Esophagus squamous epithelium (tissue), 5 donors: Measurements from ENCODE around the gene OTOG. TPM values are rescaled to one million over a fixed set of nuclear protein-coding genes. Genes with fewer than 3 reads are reported as not detected.

Experiments used
- DNase-seq: peaks from one replicate; lab custom pipeline; 2025; lab: John Stamatoyannopoulos, UW
- H3K27ac ChIP-seq, 4 donors: fragments of 200-600 bp; sonication (generic); one replicate each; pipeline ENCODE4 v1.5.1; 2016 to 2019; ENCODE audit warnings: mild to moderate bottlenecking in 1 of 4
- H3K27me3 ChIP-seq, 4 donors: fragments of 200-600 bp; sonication (generic); 1 replicate in 3 of 4; 2 replicates in 1 of 4; pipeline versions ENCODE4 v1.5.1 to v1.6.0; 2017 to 2021; ENCODE audit warnings: antibody characterized with exemption in 1 of 4
- H3K36me3 ChIP-seq, 3 donors: fragments of 200-600 bp; sonication (generic); one replicate each; pipeline ENCODE4 v1.5.1; 2016 to 2019
- H3K4me1 ChIP-seq, 3 donors: fragments of 200-600 bp; sonication (generic); one replicate each; pipeline ENCODE4 v1.5.1; 2017 to 2019
- H3K4me3 ChIP-seq, 4 donors: fragments of 200-600 bp; sonication (generic); 1 replicate in 3 of 4; 2 replicates in 1 of 4; pipeline ENCODE4 v1.5.1; 2016 to 2019; ENCODE audit warnings: mild to moderate bottlenecking in 2 of 4, moderate library complexity in 1 of 4
- H3K9me3 ChIP-seq, 3 donors: fragments of 200-600 bp; sonication (generic); one replicate each; pipeline ENCODE4 v1.5.1; 2016 to 2019
- POLR2A ChIP-seq, 4 donors: fragments of 450-650 bp; IDR thresholded peaks; one replicate each; pipeline ENCODE4 v1.6.1; 2017; ENCODE audit warnings: antibody characterized with exemption in 4 of 4, mild to moderate bottlenecking in 4 of 4, moderate library complexity in 3 of 4
- WGBS, 2 donors: methylation state at CpG; one replicate each; pipeline ENCODE4 v1.1.5; 2018; 5-methylcytosine and 5-hydroxymethylcytosine counted together
- intact Hi-C: fragments of 100-400 bp; cut with DNase I; formaldehyde crosslinking; loops from one replicate; pipeline ENCODE4 v1.15.0; 2022
- total RNA-seq, 4 donors: library from RNA; depleted of rRNA; stranded (reverse); fragments of >200 nt; gene quantifications; one replicate each; pipeline ENCODE4 v1.1.0, GENCODE V29; 2016
- TF ChIP-seq, protein P1 (sequence below), 6 experiments: fragments of 450-650 bp in 4 of 6; fragments of 200-600 bp in 2 of 6; sonication (generic) in 2 of 6; IDR thresholded peaks; one replicate each; pipeline ENCODE4 v1.5.1; 2016 to 2019; ENCODE audit warnings: antibody characterized with exemption in 6 of 6, mild to moderate bottlenecking in 4 of 6, moderate library complexity in 4 of 6
- donor health status: DM: yes; HTN: yes; CAD: no.

The OTOG gene
- total RNA-seq, 4 donors from 2014 or later: not detected

DNA sequence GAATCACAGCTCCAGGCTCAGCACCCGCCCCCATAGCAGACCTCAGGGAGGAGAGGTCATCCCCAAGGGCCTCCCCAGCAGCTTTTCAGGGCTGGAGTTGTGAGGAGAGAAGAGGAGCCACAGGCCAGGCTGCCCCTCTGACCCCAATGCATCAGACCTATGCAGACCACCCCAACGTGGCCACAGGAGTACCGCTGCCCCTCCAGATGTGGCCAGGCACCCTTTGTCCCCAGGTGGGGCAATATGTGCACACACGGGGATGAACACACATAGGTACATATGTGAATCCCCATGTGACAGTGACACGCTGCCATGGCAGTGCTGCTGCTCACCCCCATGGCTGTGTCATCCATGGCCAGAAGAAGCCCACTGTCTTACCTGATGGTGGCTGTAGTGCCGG, 13.7 kb upstream of the OTOG start:
- intact Hi-C loops: no loop called here
- DNase-seq: no peak
- no peak overlapping the region for H3K4me3 ChIP-seq
- no peaks in the 10 kb centered on the region for H3K4me1 ChIP-seq
- no peaks in the 10 kb centered on the region for H3K36me3 ChIP-seq
- peaks cover 0 to 58% (median 0%) of the 10 kb centered on the region in 4 donors for H3K27me3 ChIP-seq
- no peak overlapping the region for H3K27ac ChIP-seq
- no peaks in the 10 kb centered on the region for H3K9me3 ChIP-seq
- 74 to 100% methylated on average over 2 to 3 of the region's 6 CpGs for WGBS, 2 donors
- no peak for TF ChIP-seq POLR2A (IDR thresholded peaks at IDR 0.05)
- TF ChIP-seq, protein P1, sequence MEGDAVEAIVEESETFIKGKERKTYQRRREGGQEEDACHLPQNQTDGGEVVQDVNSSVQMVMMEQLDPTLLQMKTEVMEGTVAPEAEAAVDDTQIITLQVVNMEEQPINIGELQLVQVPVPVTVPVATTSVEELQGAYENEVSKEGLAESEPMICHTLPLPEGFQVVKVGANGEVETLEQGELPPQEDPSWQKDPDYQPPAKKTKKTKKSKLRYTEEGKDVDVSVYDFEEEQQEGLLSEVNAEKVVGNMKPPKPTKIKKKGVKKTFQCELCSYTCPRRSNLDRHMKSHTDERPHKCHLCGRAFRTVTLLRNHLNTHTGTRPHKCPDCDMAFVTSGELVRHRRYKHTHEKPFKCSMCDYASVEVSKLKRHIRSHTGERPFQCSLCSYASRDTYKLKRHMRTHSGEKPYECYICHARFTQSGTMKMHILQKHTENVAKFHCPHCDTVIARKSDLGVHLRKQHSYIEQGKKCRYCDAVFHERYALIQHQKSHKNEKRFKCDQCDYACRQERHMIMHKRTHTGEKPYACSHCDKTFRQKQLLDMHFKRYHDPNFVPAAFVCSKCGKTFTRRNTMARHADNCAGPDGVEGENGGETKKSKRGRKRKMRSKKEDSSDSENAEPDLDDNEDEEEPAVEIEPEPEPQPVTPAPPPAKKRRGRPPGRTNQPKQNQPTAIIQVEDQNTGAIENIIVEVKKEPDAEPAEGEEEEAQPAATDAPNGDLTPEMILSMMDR (IDR thresholded peaks at IDR 0.05): no peak

DNA sequence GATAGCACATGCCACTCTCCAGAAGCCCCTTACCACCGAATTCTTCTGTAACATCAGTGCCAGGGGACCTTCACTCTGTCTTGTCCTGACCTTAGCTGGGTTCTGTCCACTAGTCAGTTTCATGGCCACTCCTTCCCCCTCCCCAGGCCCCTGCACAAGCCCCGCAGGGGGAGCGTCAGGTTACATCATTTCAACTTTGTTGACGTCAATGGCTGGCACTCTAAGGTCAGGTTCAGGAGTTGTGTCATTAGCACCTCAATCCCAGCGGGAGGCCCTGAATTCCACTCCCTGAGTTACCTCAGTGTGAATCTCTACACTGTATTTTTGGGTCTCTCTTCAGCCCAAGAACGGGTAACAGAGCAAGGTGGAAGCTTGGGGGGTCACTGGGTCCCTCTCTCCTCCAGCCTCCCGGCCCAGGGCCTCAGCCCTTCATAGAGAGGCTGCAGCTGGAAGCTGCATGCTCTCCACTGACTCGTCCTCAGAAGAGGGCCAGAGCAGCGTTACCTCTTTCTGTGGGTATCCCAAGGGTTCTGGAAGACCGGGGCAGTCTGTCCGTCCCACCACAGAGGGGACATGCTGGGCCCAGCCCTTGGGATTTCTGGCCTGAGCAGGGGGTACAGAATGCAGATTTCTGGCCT, 13.2 kb upstream of the OTOG start:
- Histone ChIP-seq H3K4me1 (no peaks in the 10 kb centered on the region), H3K27me3 (peaks cover 0 to 52% (median 0%) of the 10 kb centered on the region in 4 donors), H3K4me3 (no peak overlapping the region), H3K27ac (no peak overlapping the region), H3K36me3 (no peaks in the 10 kb centered on the region), H3K9me3 (no peaks in the 10 kb centered on the region)
- intact Hi-C loops: no loop called here
- DNase-seq: no peak
- 80 to 85% methylated on average over 7 to 8 of the region's 11 CpGs for WGBS, 2 donors
- TF ChIP-seq POLR2A (IDR thresholded peaks at IDR 0.05): no peak
- TF ChIP-seq, protein P1 (IDR thresholded peaks at IDR 0.05): no peak

DNA sequence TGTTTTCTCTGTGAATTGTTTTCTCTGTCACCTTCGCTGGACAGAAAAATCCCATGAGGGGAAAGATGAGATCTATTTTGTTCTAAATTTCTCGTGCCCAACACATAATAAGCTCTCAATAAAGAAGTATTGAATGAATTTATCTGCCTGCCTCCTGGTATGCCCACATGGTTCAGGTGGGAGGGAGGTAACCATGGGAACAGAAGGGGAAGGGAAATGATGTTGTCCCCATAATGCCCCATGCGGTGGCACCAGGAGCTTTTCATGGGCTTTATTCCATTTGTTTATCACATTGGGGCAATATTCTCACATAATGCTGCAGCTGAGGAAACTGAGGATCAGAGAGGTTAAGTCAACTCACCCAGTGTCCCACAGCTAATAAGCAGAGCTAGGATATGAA, 11.6 kb upstream of the OTOG start:
- H3K9me3 ChIP-seq: no peaks in the 10 kb centered on the region
- H3K27ac ChIP-seq: no peak overlapping the region
- no peaks in the 10 kb centered on the region for H3K4me1 ChIP-seq
- 79 to 81% methylated on average over 3 of the region's 3 CpGs for WGBS, 2 donors
- no peak for DNase-seq
- H3K36me3 ChIP-seq: no peaks in the 10 kb centered on the region
- peaks cover 0 to 38% (median 0%) of the 10 kb centered on the region in 4 donors for H3K27me3 ChIP-seq
- intact Hi-C loops: no loop called here
- no peak for TF ChIP-seq POLR2A (IDR thresholded peaks at IDR 0.05)
- TF ChIP-seq, protein P1 (IDR thresholded peaks at IDR 0.05): no peak
- H3K4me3 ChIP-seq: no peak overlapping the region

DNA sequence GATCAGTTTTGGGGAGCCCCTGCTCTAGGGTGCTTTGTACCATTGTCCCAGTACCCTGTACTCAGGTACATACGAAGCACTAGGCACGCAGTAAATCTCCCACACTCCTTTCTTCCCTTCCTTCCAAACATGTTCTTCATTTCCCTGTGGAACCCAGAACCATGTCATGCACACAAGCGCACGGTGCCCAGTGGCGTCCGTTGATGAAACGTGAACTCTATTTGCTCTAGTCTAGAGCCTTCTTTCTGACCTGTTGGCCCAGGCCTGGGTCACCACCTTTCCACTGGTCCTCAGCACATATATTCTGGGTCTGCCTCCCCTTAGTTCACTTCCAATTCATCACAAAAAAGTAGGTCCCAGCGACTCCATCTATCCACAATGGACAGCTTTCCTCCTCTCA, 9.8 kb upstream of the OTOG start:
- intact Hi-C loops: no loop called here
- Histone ChIP-seq H3K9me3 (no peaks in the 10 kb centered on the region), H3K36me3 (no peaks in the 10 kb centered on the region), H3K27ac (no peak overlapping the region), H3K4me3 (no peak overlapping the region), H3K4me1 (no peaks in the 10 kb centered on the region), H3K27me3 (peaks cover 0 to 26% (median 0%) of the 10 kb centered on the region in 4 donors)
- TF ChIP-seq, protein P1 (IDR thresholded peaks at IDR 0.05): no peak
- no peak for TF ChIP-seq POLR2A (IDR thresholded peaks at IDR 0.05)
- no peak for DNase-seq
- WGBS, 2 donors: 84 to 85% methylated on average over 8 of the region's 8 CpGs

DNA sequence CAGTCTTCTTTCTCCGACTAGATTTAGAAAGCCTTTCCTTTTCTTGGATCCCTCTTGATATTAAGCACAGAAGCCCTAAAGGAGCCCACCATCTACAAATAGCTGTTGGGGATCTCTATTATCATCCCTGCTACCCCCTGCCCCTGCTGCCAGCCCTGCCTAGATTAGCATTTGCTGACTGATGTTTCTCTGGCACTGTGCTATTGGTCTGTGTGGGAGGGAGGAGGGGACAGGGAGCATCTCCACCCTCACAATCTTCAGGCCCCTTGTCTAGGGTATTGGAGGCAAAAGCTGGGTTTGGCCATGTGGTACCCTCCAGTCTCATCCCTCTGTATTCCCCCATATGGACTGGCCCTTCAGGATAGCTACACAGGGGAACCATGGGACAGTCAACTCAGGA, 9.0 kb upstream of the OTOG start:
- H3K9me3 ChIP-seq: no peaks in the 10 kb centered on the region
- no peak overlapping the region for H3K4me3 ChIP-seq
- 79 to 94% methylated on average over 1 of the region's 1 CpG for WGBS, 2 donors
- no peaks in the 10 kb centered on the region for H3K4me1 ChIP-seq
- intact Hi-C loops: no loop called here
- TF ChIP-seq POLR2A (IDR thresholded peaks at IDR 0.05): no peak
- TF ChIP-seq, protein P1 (IDR thresholded peaks at IDR 0.05): no peak
- H3K27me3 ChIP-seq: peaks cover 0 to 27% (median 0%) of the 10 kb centered on the region in 4 donors
- no peak overlapping the region for H3K27ac ChIP-seq
- no peaks in the 10 kb centered on the region for H3K36me3 ChIP-seq
- DNase-seq: no peak
